ENCODE measurements around the gene PHC2.

DNA sequence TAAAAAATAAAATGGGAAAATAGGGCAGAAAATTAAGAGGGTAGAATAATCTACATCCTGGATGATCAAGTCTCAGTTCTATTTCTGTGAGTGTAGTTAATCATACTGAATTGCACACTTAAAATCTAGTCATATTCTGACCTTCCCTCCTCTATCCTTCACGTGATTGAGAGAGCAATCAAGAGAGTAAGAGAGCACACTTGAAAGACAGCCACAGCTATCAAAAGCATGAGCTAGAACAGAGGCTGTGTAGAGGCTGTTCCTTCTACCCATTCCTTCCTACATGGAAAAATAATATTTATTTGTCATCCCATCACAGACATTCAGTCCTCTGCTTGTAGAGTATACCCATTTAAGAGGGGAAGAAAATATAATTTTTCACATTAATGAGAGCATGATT, 52.4 kb downstream of the PHC2 start:
- TF ChIP-seq EZH2phosphoT487 (IDR thresholded peaks at IDR 0.05; ENCODE audit: borderline replicate concordance) = no peak
- TF ChIP-seq, protein P1, sequence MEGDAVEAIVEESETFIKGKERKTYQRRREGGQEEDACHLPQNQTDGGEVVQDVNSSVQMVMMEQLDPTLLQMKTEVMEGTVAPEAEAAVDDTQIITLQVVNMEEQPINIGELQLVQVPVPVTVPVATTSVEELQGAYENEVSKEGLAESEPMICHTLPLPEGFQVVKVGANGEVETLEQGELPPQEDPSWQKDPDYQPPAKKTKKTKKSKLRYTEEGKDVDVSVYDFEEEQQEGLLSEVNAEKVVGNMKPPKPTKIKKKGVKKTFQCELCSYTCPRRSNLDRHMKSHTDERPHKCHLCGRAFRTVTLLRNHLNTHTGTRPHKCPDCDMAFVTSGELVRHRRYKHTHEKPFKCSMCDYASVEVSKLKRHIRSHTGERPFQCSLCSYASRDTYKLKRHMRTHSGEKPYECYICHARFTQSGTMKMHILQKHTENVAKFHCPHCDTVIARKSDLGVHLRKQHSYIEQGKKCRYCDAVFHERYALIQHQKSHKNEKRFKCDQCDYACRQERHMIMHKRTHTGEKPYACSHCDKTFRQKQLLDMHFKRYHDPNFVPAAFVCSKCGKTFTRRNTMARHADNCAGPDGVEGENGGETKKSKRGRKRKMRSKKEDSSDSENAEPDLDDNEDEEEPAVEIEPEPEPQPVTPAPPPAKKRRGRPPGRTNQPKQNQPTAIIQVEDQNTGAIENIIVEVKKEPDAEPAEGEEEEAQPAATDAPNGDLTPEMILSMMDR (conservative IDR thresholded peaks at IDR 0.05; ENCODE audit: low read length) = no peak
